Osteoblast (primary cell): ENCODE results near the gene GPR62. TPM values are rescaled to one million over a fixed set of nuclear protein-coding genes. Genes with fewer than 3 reads are reported as not detected.
"Not testable (repeated sequence)": the region's sequence is repeated elsewhere in the genome, so short reads cannot be mapped to it uniquely, and the experiment has no call there.

ENCODE experiments used
- DNase-seq: peaks from one replicate; pipeline ENCODE4 v3.0.0; 2011; ENCODE audit warnings: low spot score, mixed read lengths; ENCODE audit not compliant: insufficient read length; ENCODE audit errors: missing footprints
- H2AFZ ChIP-seq: 2 replicates; pipeline ENCODE4 v1.6.0; 2011; ENCODE audit warnings: mild to moderate bottlenecking, low read length
- H3K27ac ChIP-seq: 2 replicates; pipeline ENCODE4 v1.5.1; 2011; ENCODE audit warnings: mild to moderate bottlenecking, low read depth, low read length, moderate library complexity
- H3K27me3 ChIP-seq: 2 replicates; pipeline ENCODE4 v1.6.0; 2012; ENCODE audit warnings: mild to moderate bottlenecking, control low read depth, inconsistent platforms, low read length, moderate library complexity; ENCODE audit not compliant: insufficient read depth
- H3K36me3 ChIP-seq: 2 replicates; pipeline ENCODE4 v1.5.1; 2011; ENCODE audit warnings: mild to moderate bottlenecking, low read length, control low read depth, moderate library complexity; ENCODE audit not compliant: insufficient read depth
- H3K4me1 ChIP-seq: 2 replicates; pipeline ENCODE4 v1.5.1; 2011; ENCODE audit warnings: mild to moderate bottlenecking, low read length, control low read depth, moderate library complexity; ENCODE audit not compliant: insufficient read depth
- H3K4me2 ChIP-seq: 2 replicates; pipeline ENCODE4 v1.6.0; 2011; ENCODE audit warnings: mild to moderate bottlenecking, low read length; ENCODE audit not compliant: insufficient read depth
- H3K4me3 ChIP-seq: fragments of 200-600 bp; sonication (generic); 3 replicates; pipeline ENCODE4 v1.5.1; 2012; ENCODE audit warnings: mild to moderate bottlenecking, low read length, inconsistent platforms; ENCODE audit not compliant: insufficient read depth
- H3K79me2 ChIP-seq: 2 replicates; pipeline ENCODE4 v1.6.0; 2012; ENCODE audit warnings: mild to moderate bottlenecking, low read length, control low read depth, inconsistent platforms; ENCODE audit not compliant: insufficient read depth
- H3K9me3 ChIP-seq: 2 replicates; pipeline ENCODE4 v1.5.1; 2011; ENCODE audit warnings: low read depth, low read length, control low read depth
- H4K20me1 ChIP-seq: 2 replicates; pipeline ENCODE4 v1.6.0; 2012; ENCODE audit warnings: mild to moderate bottlenecking, low read length, control low read depth; ENCODE audit not compliant: insufficient read depth
- total RNA-seq: library from RNA; depleted of rRNA; stranded (reverse); fragments of >200 nt; gene quantifications from 2 replicates; pipeline ENCODE4 v1.2.3, GENCODE V29; 2012
- TF ChIP-seq, protein P1 (sequence below): IDR thresholded peaks from 2 replicates; pipeline ENCODE4 v1.5.1; 2011; ENCODE audit warnings: mild to moderate bottlenecking, low read depth, low read length, moderate library complexity; ENCODE audit errors: extremely low read depth

Gene GPR62
- total RNA-seq, 1 donor: not detected

DNA sequence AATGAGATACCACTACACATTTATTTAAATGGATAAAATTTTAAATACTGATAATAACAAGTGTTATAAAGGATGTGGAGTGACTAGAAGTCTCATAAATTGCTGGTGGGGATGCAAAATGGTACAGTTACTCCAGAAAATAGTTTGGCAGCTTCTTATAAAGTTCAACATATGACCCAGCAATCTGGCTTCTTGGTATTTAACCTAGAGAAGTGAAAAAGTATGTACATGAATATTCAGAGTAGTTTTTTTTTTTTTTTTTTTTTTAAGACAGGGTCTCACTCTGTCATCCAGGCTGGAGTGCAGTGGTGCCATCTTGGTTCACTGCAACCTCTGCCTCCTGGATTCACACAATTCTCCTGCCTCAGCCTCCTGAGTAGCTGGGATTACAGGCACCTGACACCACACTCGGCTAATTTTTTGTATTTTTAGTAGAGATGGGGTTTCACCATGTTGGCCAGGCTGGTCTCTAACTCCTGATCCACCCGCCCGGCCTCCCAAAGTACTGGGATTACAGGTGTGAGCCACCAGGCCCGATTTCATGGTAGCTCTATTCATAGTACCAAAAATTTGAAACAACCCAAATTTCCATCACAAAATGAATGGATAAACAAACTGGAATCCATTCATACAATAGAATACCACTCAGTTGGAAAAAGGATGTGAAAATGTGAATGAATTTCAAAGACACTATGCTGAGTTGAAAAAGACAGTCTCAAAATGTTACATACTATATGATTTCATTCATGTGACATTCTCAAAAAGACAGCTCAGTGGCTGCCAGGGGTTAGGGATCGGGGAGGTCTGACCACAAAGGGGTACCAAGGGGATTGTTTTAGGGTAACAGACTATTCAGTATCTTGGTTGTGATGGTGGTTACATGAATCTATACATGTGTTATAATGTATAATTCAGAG is 27.9 kb upstream of the GPR62 start:
- Histone ChIP-seq H3K36me3 (no peaks in the 10 kb centered on the region), H3K27me3 (no peaks in the 10 kb centered on the region), H2AFZ (no peak overlapping the region), H3K9me3 (no peaks in the 10 kb centered on the region), H3K4me1 (no peaks in the 10 kb centered on the region), H3K79me2 (no peaks in the 10 kb centered on the region), H4K20me1 (no peaks in the 10 kb centered on the region), H3K4me2 (no peak overlapping the region), H3K4me3 (no peak overlapping the region), H3K27ac (no peak overlapping the region)
- TF ChIP-seq, protein P1, sequence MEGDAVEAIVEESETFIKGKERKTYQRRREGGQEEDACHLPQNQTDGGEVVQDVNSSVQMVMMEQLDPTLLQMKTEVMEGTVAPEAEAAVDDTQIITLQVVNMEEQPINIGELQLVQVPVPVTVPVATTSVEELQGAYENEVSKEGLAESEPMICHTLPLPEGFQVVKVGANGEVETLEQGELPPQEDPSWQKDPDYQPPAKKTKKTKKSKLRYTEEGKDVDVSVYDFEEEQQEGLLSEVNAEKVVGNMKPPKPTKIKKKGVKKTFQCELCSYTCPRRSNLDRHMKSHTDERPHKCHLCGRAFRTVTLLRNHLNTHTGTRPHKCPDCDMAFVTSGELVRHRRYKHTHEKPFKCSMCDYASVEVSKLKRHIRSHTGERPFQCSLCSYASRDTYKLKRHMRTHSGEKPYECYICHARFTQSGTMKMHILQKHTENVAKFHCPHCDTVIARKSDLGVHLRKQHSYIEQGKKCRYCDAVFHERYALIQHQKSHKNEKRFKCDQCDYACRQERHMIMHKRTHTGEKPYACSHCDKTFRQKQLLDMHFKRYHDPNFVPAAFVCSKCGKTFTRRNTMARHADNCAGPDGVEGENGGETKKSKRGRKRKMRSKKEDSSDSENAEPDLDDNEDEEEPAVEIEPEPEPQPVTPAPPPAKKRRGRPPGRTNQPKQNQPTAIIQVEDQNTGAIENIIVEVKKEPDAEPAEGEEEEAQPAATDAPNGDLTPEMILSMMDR: no peak
- no peak for DNase-seq

DNA sequence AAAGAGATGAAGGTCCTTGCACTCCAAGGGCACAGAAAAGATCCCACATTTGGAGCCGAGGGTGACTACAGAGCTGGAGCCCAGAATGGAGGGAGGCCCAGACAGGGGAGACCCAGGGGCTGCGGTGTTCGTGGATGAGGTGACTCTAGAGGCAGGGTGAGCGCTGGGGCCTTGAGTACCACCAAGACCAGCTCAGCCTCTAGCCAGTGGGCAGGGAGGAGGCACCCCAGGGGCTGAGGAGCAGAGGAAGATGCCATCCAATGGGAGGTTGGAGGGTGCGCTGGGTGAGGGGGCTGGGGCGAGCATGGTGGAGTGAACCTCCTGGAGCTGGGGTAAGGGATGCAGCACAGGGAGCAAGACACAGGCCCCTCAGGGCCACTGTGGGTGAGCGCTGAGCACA is 26.7 kb upstream of the GPR62 start:
- Histone ChIP-seq H3K4me2 (no peak overlapping the region), H3K79me2 (no peaks in the 10 kb centered on the region), H2AFZ (no peak overlapping the region), H3K9me3 (no peaks in the 10 kb centered on the region), H3K4me1 (no peaks in the 10 kb centered on the region), H3K4me3 (no peak overlapping the region), H4K20me1 (no peaks in the 10 kb centered on the region), H3K27ac (no peak overlapping the region), H3K36me3 (peaks cover under 1% of the 10 kb centered on the region), H3K27me3 (no peaks in the 10 kb centered on the region)
- DNase-seq: peak; percentile 21
- TF ChIP-seq, protein P1: no peak

DNA sequence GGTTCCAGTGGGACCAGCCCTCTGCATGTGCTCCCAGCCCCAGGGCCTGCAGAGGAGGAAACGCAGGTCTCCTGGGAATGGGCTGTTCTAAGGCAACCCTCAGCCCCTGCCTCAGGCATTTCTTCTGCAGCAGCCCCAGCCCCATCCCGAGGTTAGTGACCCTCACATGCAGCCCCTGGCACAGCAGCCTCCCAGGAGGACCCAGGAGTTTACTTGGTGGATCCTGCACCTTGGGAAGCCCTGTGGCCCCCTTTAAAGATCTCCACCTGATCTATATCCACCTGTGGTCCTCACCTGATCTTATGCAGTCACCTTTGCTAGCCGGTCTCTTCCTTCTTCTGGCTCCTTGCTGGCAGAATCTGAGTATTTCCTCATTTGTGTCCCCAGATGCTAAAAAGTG is 26.2 kb upstream of the GPR62 start:
- H3K27me3 ChIP-seq, H2AFZ ChIP-seq, H3K79me2 ChIP-seq, H3K9me3 ChIP-seq, H3K4me2 ChIP-seq, H4K20me1 ChIP-seq, H3K4me1 ChIP-seq, H3K36me3 ChIP-seq, H3K27ac ChIP-seq, H3K4me3 ChIP-seq: not testable (repeated sequence)
- DNase-seq: peak; percentile 14

DNA sequence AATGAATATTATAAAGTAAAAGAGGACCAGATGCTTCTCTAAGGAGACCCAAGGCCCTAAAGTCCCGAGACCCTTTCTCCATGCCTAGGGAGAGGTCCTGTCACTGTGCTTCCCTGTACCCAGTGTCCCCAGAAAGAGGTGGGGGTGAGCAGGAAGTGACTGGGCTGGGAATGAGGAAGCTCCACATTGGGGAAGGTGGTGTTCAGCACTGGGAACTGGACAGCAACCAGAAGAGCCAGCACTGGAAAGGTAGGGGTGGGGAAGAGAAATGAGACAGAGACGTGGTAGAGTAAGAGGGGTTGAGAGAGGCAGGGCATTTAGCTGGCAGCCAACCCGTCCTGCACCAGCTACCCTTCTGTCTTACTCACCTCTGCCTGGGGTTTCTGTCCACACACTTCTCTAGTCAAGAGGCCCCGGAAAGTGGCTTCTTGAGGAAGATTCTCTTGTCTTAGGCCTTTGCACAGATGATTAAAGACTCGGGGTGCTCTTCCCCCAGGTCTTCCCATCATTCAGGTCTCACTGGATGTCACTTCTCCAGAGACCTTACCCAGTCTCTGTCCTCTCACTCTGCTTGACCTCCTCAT is 25.7 kb upstream of the GPR62 start:
- no peak overlapping the region for H3K4me3 ChIP-seq
- H3K9me3 ChIP-seq: no peaks in the 10 kb centered on the region
- H3K27me3 ChIP-seq: no peaks in the 10 kb centered on the region
- peak; percentile 47 for DNase-seq
- no peak overlapping the region for H2AFZ ChIP-seq
- no peak overlapping the region for H3K4me2 ChIP-seq
- no peaks in the 10 kb centered on the region for H3K79me2 ChIP-seq
- no peaks in the 10 kb centered on the region for H3K4me1 ChIP-seq
- no peaks in the 10 kb centered on the region for H4K20me1 ChIP-seq
- H3K36me3 ChIP-seq: peaks cover 7% of the 10 kb centered on the region
- H3K27ac ChIP-seq: no peak overlapping the region
- TF ChIP-seq, protein P1: no peak
